Prostate gland (tissue), 2 donors: ENCODE data around the gene POFUT1. TPM values are rescaled to one million over a fixed set of nuclear protein-coding genes. Genes with fewer than 3 reads are reported as not detected.
"Not testable (repeated sequence)": the region's sequence is repeated elsewhere in the genome, so short reads cannot be mapped to it uniquely, and the experiment has no call there.

Source experiments
- DNase-seq: peaks from one replicate; pipeline ENCODE4 v3.0.0-alpha.2; 2019; ENCODE audit warnings: low spot score
- H3K27ac ChIP-seq, 2 donors: fragments of 200-600 bp; sonication (generic); 2 replicates each; pipeline ENCODE4 v1.5.1; 2017 to 2019
- H3K27me3 ChIP-seq: fragments of 200-600 bp; sonication (generic); replicated peaks from 2 replicates; pipeline ENCODE4 v1.5.1; 2019; ENCODE audit not compliant: insufficient read depth
- H3K36me3 ChIP-seq, 2 donors: fragments of 200-600 bp; sonication (generic); 1 replicate in 1 of 2; 2 replicates in 1 of 2; pipeline versions ENCODE4 v1.5.1 to v1.8.1; 2017 to 2019
- H3K4me1 ChIP-seq: fragments of 200-600 bp; sonication (generic); replicated peaks from 2 replicates; pipeline ENCODE4 v1.5.1; 2019
- H3K4me3 ChIP-seq, 2 donors: fragments of 200-600 bp; sonication (generic); 2 replicates each; pipeline ENCODE4 v1.5.1; 2017 to 2019
- H3K9me3 ChIP-seq: fragments of 200-600 bp; sonication (generic); 2 replicates; pipeline ENCODE4 v1.5.1; 2017
- CTCF ChIP-seq, 4 experiments: fragments of 200-600 bp in 2 of 4; fragments of 450-650 bp in 2 of 4; sonication (generic) in 2 of 4; IDR thresholded peaks; 1 replicate in 3 of 4; 2 replicates in 1 of 4; pipeline ENCODE4 v1.5.1; 2016 to 2019; ENCODE audit warnings: antibody characterized with exemption in 4 of 4, mild to moderate bottlenecking in 2 of 4, moderate library complexity in 2 of 4
- POLR2A ChIP-seq: fragments of 450-650 bp; IDR thresholded peaks from one replicate; pipeline ENCODE4 v1.6.1; 2016; ENCODE audit warnings: antibody characterized with exemption, mild to moderate bottlenecking
- POLR2AphosphoS5 ChIP-seq: sonication (generic); formaldehyde crosslinking; IDR thresholded peaks from one replicate; pipeline ENCODE4 v1.6.1; 2017; ENCODE audit warnings: antibody characterized with exemption
- WGBS: methylation state at CpG from one replicate; pipeline ENCODE4 v1.1.5; 2018; 5-methylcytosine and 5-hydroxymethylcytosine counted together
- intact Hi-C: fragments of 100-400 bp; cut with DNase I; formaldehyde crosslinking; loops from one replicate; pipeline ENCODE4 v1.14.2; 2022
- total RNA-seq, 2 donors: library from RNA; depleted of rRNA; stranded (reverse); fragments of >200 nt; gene quantifications; one replicate each; pipeline ENCODE4 v1.1.0, GENCODE V29; 2016

Gene POFUT1
- total RNA-seq, 2 donors from 2014 or later: 33.2 to 44.3 TPM

GRCh38 chr20:32261644-32262043, 54.0 kb downstream of the POFUT1 start:
- Histone ChIP-seq H3K9me3 (no peaks in the 10 kb centered on the region), H3K27me3 (no peaks in the 10 kb centered on the region), H3K4me1 (no peaks in the 10 kb centered on the region), H3K36me3 (no peaks in the 10 kb centered on the region), H3K4me3 (no peak overlapping the region), H3K27ac (no peak overlapping the region)
- 82% methylated on average over 2 of the region's 2 CpGs for WGBS
- no peak for DNase-seq
- no peak for TF ChIP-seq POLR2AphosphoS5
- no peak for TF ChIP-seq CTCF (IDR thresholded peaks at IDR 0.05)
- TF ChIP-seq POLR2A: no peak
- intact Hi-C loops: no loop called here

GRCh38 chr20:32263398-32263954, 55.8 kb downstream of the POFUT1 start:
- Histone ChIP-seq H3K4me3 (no peak overlapping the region), H3K4me1 (no peaks in the 10 kb centered on the region), H3K9me3 (no peaks in the 10 kb centered on the region), H3K36me3 (no peaks in the 10 kb centered on the region), H3K27me3 (no peaks in the 10 kb centered on the region), H3K27ac (no peak overlapping the region)
- 67% methylated on average over 7 of the region's 7 CpGs for WGBS
- TF ChIP-seq POLR2AphosphoS5: no peak
- no peak for TF ChIP-seq CTCF (IDR thresholded peaks at IDR 0.05)
- TF ChIP-seq POLR2A: no peak
- intact Hi-C loops: no loop called here
- no peak for DNase-seq

- no peak for DNase-seq
- WGBS: 67% methylated on average over 5 of the region's 5 CpGs
- no peak overlapping the region for H3K27ac ChIP-seq
- H3K4me3 ChIP-seq: no peak overlapping the region
- TF ChIP-seq POLR2A (no peak), CTCF (IDR thresholded peaks at IDR 0.05) (no peak), POLR2AphosphoS5 (no peak)
- no peaks in the 10 kb centered on the region for H3K9me3 ChIP-seq
- H3K27me3 ChIP-seq: no peaks in the 10 kb centered on the region
- no peaks in the 10 kb centered on the region for H3K4me1 ChIP-seq
- H3K36me3 ChIP-seq: no peaks in the 10 kb centered on the region
- intact Hi-C loops: no loop called here
These were observed 63.9 kb downstream of the POFUT1 start for GRCh38 chr20:32271620-32272019.

GRCh38 chr20:32274359-32274758, 66.7 kb downstream of the POFUT1 start:
- 95% methylated on average over 3 of the region's 3 CpGs for WGBS
- Histone ChIP-seq H3K4me1 (peaks cover 4% of the 10 kb centered on the region), H3K27me3 (no peaks in the 10 kb centered on the region), H3K9me3 (no peaks in the 10 kb centered on the region), H3K27ac (no peak overlapping the region), H3K4me3 (no peak overlapping the region), H3K36me3 (no peaks in the 10 kb centered on the region)
- TF ChIP-seq POLR2A (no peak), POLR2AphosphoS5 (no peak), CTCF (IDR thresholded peaks at IDR 0.05) (no peak)
- DNase-seq: no peak
- intact Hi-C loops: no loop called here

- H3K27me3 ChIP-seq, H3K4me1 ChIP-seq, H3K4me3 ChIP-seq, DNase-seq, H3K9me3 ChIP-seq, H3K27ac ChIP-seq, intact Hi-C loops, H3K36me3 ChIP-seq: not testable (repeated sequence)
- WGBS: 88% methylated on average over 3 of the region's 3 CpGs
These were observed 67.5 kb downstream of the POFUT1 start for GRCh38 chr20:32275163-32275562.
